ENCODE results near the gene C19orf85. TPM values are rescaled to one million over a fixed set of nuclear protein-coding genes. Genes with fewer than 3 reads are reported as not detected.

Gene C19orf85
- total RNA-seq (not detected), polyA plus RNA-seq (under 1 TPM in 1 of 3 donors, not detected in 2; 0.07 TPM)

DNA sequence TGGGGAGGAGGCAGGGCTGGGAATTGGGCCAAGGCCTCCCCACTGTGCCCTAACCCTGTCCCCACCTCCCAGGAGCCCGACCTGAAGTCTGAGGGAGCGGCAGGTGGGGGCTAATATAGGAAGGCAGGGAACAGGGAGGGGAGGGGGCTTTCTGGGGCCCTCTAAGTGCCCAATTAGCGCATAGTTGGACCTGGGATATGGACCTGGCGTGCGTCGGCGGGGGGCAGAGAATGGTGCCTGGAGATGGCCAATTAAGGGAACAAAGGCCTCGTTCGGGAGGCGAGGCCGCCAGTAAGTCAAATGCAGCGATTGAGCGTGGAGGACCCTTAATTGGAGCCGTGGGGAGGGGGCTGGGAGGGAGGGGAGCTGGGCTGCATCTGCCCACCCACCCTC lies at the start of gene C19orf85:
Gene C19orf85, minus strand, starts transcription at position 90 of the 393 bp plus-strand sequence. CDS start 197 bp downstream, outside the sequence.
- WGBS, 2 donors, result 61 to 64% methylated on average over 14 of the region's 14 CpGs

DNA sequence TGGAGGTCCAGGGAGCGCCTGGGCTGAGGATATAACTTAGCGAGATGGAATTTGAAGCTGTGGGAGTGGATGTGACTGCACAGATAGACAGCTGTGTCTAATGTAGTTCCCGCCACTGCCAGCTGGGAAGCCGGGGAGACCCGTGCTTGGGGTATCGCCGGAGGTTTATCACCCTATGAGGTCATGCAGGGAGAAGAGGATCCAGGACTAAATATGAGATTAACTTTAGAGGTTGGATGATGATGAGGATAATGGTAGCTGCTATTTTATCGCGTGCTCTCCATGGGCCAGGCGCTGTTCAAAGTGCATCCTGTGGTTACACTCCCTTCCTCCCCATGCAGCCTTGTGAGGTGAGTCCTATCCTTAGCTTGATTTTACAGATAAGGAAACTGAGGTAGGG lies 43.6 kb upstream of the C19orf85 start:
- intact Hi-C loops (cut with DNase I), result loop anchor here (10.0 kb wide), 1 partner anchor 103 kb away; the partner anchor contains the start of gene UBE2S
- 63 to 68% methylated on average over 10 of the region's 10 CpGs for WGBS, 2 donors

More for the DNA sequence above, at the start of gene C19orf85:
- H3K4me3 ChIP-seq, result no peak within 1 kb of the TSS
- H3K4me1 ChIP-seq, result peaks cover 0 to 32% (median 21%) of the 10 kb centered on the region in 4 donors
- TF ChIP-seq POLR2A (IDR thresholded peaks at IDR 0.05), result no peak
- TF ChIP-seq POLR2AphosphoS5 (IDR thresholded peaks at IDR 0.05), result no peak
- no peak for TF ChIP-seq EP300 (IDR thresholded peaks at IDR 0.05)
- TF ChIP-seq, protein P1, sequence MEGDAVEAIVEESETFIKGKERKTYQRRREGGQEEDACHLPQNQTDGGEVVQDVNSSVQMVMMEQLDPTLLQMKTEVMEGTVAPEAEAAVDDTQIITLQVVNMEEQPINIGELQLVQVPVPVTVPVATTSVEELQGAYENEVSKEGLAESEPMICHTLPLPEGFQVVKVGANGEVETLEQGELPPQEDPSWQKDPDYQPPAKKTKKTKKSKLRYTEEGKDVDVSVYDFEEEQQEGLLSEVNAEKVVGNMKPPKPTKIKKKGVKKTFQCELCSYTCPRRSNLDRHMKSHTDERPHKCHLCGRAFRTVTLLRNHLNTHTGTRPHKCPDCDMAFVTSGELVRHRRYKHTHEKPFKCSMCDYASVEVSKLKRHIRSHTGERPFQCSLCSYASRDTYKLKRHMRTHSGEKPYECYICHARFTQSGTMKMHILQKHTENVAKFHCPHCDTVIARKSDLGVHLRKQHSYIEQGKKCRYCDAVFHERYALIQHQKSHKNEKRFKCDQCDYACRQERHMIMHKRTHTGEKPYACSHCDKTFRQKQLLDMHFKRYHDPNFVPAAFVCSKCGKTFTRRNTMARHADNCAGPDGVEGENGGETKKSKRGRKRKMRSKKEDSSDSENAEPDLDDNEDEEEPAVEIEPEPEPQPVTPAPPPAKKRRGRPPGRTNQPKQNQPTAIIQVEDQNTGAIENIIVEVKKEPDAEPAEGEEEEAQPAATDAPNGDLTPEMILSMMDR (IDR thresholded peaks at IDR 0.05), result no peak
- no peaks in the 10 kb centered on the region for H3K9me3 ChIP-seq
- no peak for DNase-seq
- intact Hi-C loops (cut with DNase I), result no loop called here
- no peaks in the 10 kb centered on the region for H3K27me3 ChIP-seq
- H3K36me3 ChIP-seq, result no peaks in the 10 kb centered on the region
- H3K27ac ChIP-seq, result no peak within 1 kb of the TSS

DNA sequence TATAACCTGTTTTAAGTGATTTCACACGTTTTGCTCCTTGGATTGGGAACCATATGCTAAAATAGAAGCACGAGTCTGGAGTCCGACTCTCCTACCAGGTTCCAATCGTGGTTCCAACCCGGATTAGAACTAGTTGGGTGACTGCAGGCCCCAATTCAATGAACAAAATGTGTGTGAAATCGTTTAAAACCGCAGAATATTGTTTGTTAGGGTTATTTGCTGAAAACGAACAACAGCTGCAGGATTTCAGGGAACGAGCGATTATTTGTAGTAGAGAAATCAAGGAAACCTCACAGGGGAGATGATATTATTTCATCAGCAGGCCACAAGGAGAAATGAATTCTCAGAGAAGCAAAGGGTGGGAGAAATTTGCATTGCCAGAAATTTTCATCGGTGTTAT lies 40.4 kb upstream of the C19orf85 start:
- H3K36me3 ChIP-seq, result peaks cover 11 to 31% (median 17%) of the 10 kb centered on the region in 4 donors
- TF ChIP-seq, protein P1 (IDR thresholded peaks at IDR 0.05), result no peak
- TF ChIP-seq POLR2AphosphoS5 (IDR thresholded peaks at IDR 0.05) (no peak), EP300 (IDR thresholded peaks at IDR 0.05) (no peak), POLR2A (IDR thresholded peaks at IDR 0.05) (no peak)
- intact Hi-C loops (cut with DNase I), result loop anchor here (1.0 to 10.0 kb wide), 3 partner anchors 37 to 363 kb away; partner anchors contain the start of gene UBE2S
- H3K27ac ChIP-seq, result no peak overlapping the region
- no peaks in the 10 kb centered on the region for H3K9me3 ChIP-seq
- H3K27me3 ChIP-seq, result no peaks in the 10 kb centered on the region
- DNase-seq, result no peak
- H3K4me3 ChIP-seq, result no peak overlapping the region
- peaks cover 0 to 15% (median 7%) of the 10 kb centered on the region in 4 donors for H3K4me1 ChIP-seq
- WGBS, 2 donors, result 84 to 85% methylated on average over 11 of the region's 11 CpGs

More for the DNA sequence above, 43.6 kb upstream of the C19orf85 start:
- Histone ChIP-seq H3K27me3 (no peaks in the 10 kb centered on the region), H3K4me1 (peaks cover 0 to 15% (median 7%) of the 10 kb centered on the region in 4 donors), H3K27ac (no peak overlapping the region), H3K36me3 (peaks cover 0 to 15% (median 2%) of the 10 kb centered on the region in 4 donors), H3K9me3 (no peaks in the 10 kb centered on the region), H3K4me3 (no peak overlapping the region)
- no peak for DNase-seq
- no peak for TF ChIP-seq POLR2AphosphoS5 (IDR thresholded peaks at IDR 0.05)
- TF ChIP-seq, protein P1 (IDR thresholded peaks at IDR 0.05), result no peak
- TF ChIP-seq EP300 (IDR thresholded peaks at IDR 0.05), result no peak
- TF ChIP-seq POLR2A (IDR thresholded peaks at IDR 0.05), result no peak

DNA sequence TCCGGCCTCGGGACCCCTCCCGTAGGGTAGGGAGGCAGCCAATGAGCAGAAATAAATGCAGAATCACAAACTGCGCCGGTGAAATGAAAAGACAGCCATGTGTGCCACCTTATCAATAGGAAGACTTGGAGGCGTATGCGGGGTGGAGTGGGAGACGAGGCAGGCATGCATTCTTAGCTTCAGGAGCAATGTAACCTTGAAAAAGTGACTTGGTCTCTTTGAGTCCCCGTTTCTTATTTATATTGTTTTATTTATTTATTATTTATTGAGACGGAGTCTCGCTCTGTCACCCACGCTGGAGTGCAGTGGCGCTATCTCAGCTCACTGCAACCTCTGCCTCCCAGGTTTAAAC lies 39.7 kb upstream of the C19orf85 start:
- TF ChIP-seq POLR2A (IDR thresholded peaks at IDR 0.05) (no peak), EP300 (IDR thresholded peaks at IDR 0.05) (no peak), POLR2AphosphoS5 (IDR thresholded peaks at IDR 0.05) (no peak)
- TF ChIP-seq, protein P1 (IDR thresholded peaks at IDR 0.05), result no peak
- Histone ChIP-seq H3K36me3 (peaks cover 11 to 34% (median 19%) of the 10 kb centered on the region in 4 donors), H3K4me3 (peak overlapping the region; percentile 34 to 54 (median 46)), H3K9me3 (no peaks in the 10 kb centered on the region), H3K27me3 (no peaks in the 10 kb centered on the region), H3K27ac (peak overlapping the region; percentile 78 to 89 (median 89)), H3K4me1 (peaks cover 0 to 15% (median 7%) of the 10 kb centered on the region in 4 donors)
- intact Hi-C loops (cut with DNase I), result loop anchor here (1.0 to 10.0 kb wide), 3 partner anchors 36 to 362 kb away; partner anchors contain the start of gene UBE2S
- 24 to 32% methylated on average over 13 of the region's 13 CpGs for WGBS, 2 donors
- DNase-seq, result no peak
